Caki2 (cell line): ENCODE data around the gene CYB5R2. TPM values are rescaled to one million over a fixed set of nuclear protein-coding genes. Genes with fewer than 3 reads are reported as not detected.

Experiments
- DNase-seq: peaks from one replicate; pipeline ENCODE4 v3.0.0-alpha.2; 2015; ENCODE audit warnings: low read depth
- in situ Hi-C: cut with HindIII; loops from 2 replicates; pipeline ENCODE4 v1.10.0; 2016; ENCODE audit warnings: low sequenced_read_pairs, low pct_unique_long_range_greater_than_20kb, mixed read lengths
- total RNA-seq: library from RNA; depleted of rRNA; stranded (reverse); fragments of >200 nt; shearing (Covaris generic); gene quantifications from 2 replicates; pipeline ENCODE4 v1.2.3, GENCODE V29; 2014; ENCODE audit warnings: low replicate concordance

The CYB5R2 gene
- total RNA-seq, 1 experiment from 2014 or later, result not detected

GRCh38 chr11:7646866-7647265, 26.4 kb downstream of the CYB5R2 start:
- in situ Hi-C loops, result no loop called here

GRCh38 chr11:7645206-7645605, 28.1 kb downstream of the CYB5R2 start:
- in situ Hi-C loops, result no loop called here
- DNase-seq, result no peak

More at GRCh38 chr11:7646866-7647265, 26.4 kb downstream of the CYB5R2 start:
- no peak for DNase-seq

GRCh38 chr11:7643314-7643713, 30.0 kb downstream of the CYB5R2 start:
- in situ Hi-C loops, result no loop called here

GRCh38 chr11:7642747-7643146, 30.6 kb downstream of the CYB5R2 start:
- in situ Hi-C loops, result no loop called here
- no peak for DNase-seq

More at GRCh38 chr11:7643314-7643713, 30.0 kb downstream of the CYB5R2 start:
- no peak for DNase-seq

GRCh38 chr11:7640816-7641215, 32.5 kb downstream of the CYB5R2 start:
- in situ Hi-C loops, result no loop called here
- DNase-seq, result peak; percentile 30

GRCh38 chr11:7639643-7640025, 33.7 kb downstream of the CYB5R2 start:
- no peak for DNase-seq
- in situ Hi-C loops, result no loop called here

- in situ Hi-C loops, result no loop called here
Measured at GRCh38 chr11:7638710-7639642, 34.3 kb downstream of the CYB5R2 start.

GRCh38 chr11:7637447-7638157, 35.7 kb downstream of the CYB5R2 start:
- in situ Hi-C loops, result no loop called here
- DNase-seq, result no peak

More at GRCh38 chr11:7638710-7639642, 34.3 kb downstream of the CYB5R2 start:
- no peak for DNase-seq

- in situ Hi-C loops, result no loop called here
Measured at GRCh38 chr11:7636350-7636749, 37.0 kb downstream of the CYB5R2 start.

GRCh38 chr11:7635708-7636107, 37.6 kb downstream of the CYB5R2 start:
- peak; percentile 27 for DNase-seq
- in situ Hi-C loops, result no loop called here

More at GRCh38 chr11:7636350-7636749, 37.0 kb downstream of the CYB5R2 start:
- no peak for DNase-seq

- no peak for DNase-seq
- in situ Hi-C loops, result no loop called here
Measured at GRCh38 chr11:7635137-7635536, 38.2 kb downstream of the CYB5R2 start.

- DNase-seq, result no peak
- in situ Hi-C loops, result no loop called here
Measured at GRCh38 chr11:7632211-7632610, 41.1 kb downstream of the CYB5R2 start.

GRCh38 chr11:7630002-7630401, 43.3 kb downstream of the CYB5R2 start:
- in situ Hi-C loops, result no loop called here

GRCh38 chr11:7628660-7629059, 44.6 kb downstream of the CYB5R2 start:
- in situ Hi-C loops, result no loop called here
- DNase-seq, result no peak

More at GRCh38 chr11:7630002-7630401, 43.3 kb downstream of the CYB5R2 start:
- DNase-seq, result no peak

GRCh38 chr11:7622721-7623120, 50.6 kb downstream of the CYB5R2 start:
- in situ Hi-C loops, result no loop called here

GRCh38 chr11:7621554-7621953, 51.7 kb downstream of the CYB5R2 start:
- no peak for DNase-seq
- in situ Hi-C loops, result no loop called here

More at GRCh38 chr11:7622721-7623120, 50.6 kb downstream of the CYB5R2 start:
- DNase-seq, result no peak

GRCh38 chr11:7621090-7621489, 52.2 kb downstream of the CYB5R2 start:
- in situ Hi-C loops, result no loop called here
- no peak for DNase-seq

- in situ Hi-C loops, result no loop called here
- DNase-seq, result no peak
Measured at GRCh38 chr11:7619322-7619721, 54.0 kb downstream of the CYB5R2 start.

- DNase-seq, result no peak
- in situ Hi-C loops, result no loop called here
Measured at GRCh38 chr11:7617032-7617431, 56.3 kb downstream of the CYB5R2 start.
